Activated naive CD8-positive, alpha-beta T cell (primary cell): ENCODE data around the gene CANT1.
A peak's percentile ranks its signal among the peaks of the same experiment; 100 is the strongest.
"Not testable (repeated sequence)": the region's sequence is repeated elsewhere in the genome, so short reads cannot be mapped to it uniquely, and the experiment has no call there.

Experiments
- H3K27ac Mint-ChIP-seq: one replicate; pipeline ENCODE4 v1.8.0; 2021; ENCODE audit warnings: mixed read lengths
- H3K27me3 Mint-ChIP-seq: one replicate; pipeline ENCODE4 v1.8.0; 2021; ENCODE audit warnings: mixed read lengths
- H3K36me3 Mint-ChIP-seq: one replicate; pipeline ENCODE4 v1.8.0; 2021; ENCODE audit warnings: mixed read lengths
- H3K4me1 Mint-ChIP-seq: one replicate; pipeline ENCODE4 v1.8.0; 2021; ENCODE audit warnings: low read depth, mixed read lengths
- H3K4me3 Mint-ChIP-seq: one replicate; pipeline ENCODE4 v1.8.0; 2021; ENCODE audit warnings: mild to moderate bottlenecking, mixed read lengths
- H3K9me3 Mint-ChIP-seq: one replicate; pipeline ENCODE4 v1.8.0; 2021; ENCODE audit warnings: low read depth, mixed read lengths

The CANT1 gene

DNA sequence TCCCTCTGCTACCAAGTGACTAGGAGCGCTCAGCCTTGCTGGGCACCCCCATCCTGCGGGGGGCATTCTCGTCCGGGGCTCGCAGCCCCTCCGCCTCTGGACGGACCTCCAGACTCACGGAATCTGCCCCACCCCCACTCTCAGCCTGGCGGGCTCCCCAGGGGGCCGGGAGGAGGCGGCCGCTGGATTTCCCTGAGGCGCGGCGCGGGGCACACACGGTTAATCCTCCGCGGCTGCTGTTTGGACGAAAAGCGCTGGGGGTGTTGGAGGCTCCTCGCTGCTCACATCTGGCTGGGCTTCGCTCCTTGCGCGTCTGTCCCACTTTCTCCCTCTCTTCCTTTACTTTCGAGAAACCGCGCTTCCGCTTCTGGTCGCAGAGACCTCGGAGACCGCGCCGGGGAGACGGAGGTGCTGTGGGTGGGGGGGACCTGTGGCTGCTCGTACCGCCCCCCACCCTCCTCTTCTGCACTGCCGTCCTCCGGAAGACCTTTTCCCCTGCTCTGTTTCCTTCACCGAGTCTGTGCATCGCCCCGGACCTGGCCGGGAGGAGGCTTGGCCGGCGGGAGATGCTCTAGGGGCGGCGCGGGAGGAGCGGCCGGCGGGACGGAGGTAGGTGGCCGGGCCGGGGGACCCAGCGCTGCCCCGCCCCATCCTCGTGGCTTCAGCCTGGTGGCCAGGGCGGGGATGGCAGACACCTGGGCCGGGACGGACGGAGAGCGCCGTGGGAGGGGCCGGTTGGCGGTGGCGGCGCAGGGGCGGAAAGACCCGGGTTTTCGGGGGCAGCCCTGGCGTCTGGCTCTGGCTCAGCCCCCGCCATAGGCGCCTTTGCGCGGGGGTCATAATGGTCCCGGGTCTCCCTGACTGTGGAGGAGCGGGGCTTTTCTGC lies 14.6 kb upstream of the CANT1 start, which contains the start of gene C1QTNF1:
TSS of gene C1QTNF1 (plus strand) at position 284 of the 886 bp plus-strand sequence. CDS start 19,800 bp downstream, outside the sequence.
- no peak within 1 kb of the TSS for H3K27ac Mint-ChIP-seq
- peak within 1 kb of the TSS; percentile 88 for H3K4me3 Mint-ChIP-seq
- H3K36me3 Mint-ChIP-seq, result no peaks in the 10 kb centered on the region
- no peaks in the 10 kb centered on the region for H3K9me3 Mint-ChIP-seq
- peaks cover 7% of the 10 kb centered on the region for H3K4me1 Mint-ChIP-seq
- H3K27me3 Mint-ChIP-seq, result peaks cover 4% of the 10 kb centered on the region

GRCh38 chr17:79023180-79023705 lies 13.7 kb upstream of the CANT1 start:
- Mint-ChIP-seq H3K9me3 (no peaks in the 10 kb centered on the region), H3K27ac (no peak overlapping the region), H3K4me1 (peaks cover 7% of the 10 kb centered on the region), H3K4me3 (peak overlapping the region; percentile 88), H3K36me3 (no peaks in the 10 kb centered on the region), H3K27me3 (peaks cover 4% of the 10 kb centered on the region)

- H3K27me3 Mint-ChIP-seq, result peaks cover 4% of the 10 kb centered on the region
- peaks cover 7% of the 10 kb centered on the region for H3K4me1 Mint-ChIP-seq
- H3K9me3 Mint-ChIP-seq, result no peaks in the 10 kb centered on the region
- H3K27ac Mint-ChIP-seq, result no peak overlapping the region
- H3K4me3 Mint-ChIP-seq, result no peak overlapping the region
- H3K36me3 Mint-ChIP-seq, result no peaks in the 10 kb centered on the region
These were observed 13.0 kb upstream of the CANT1 start for GRCh38 chr17:79022507-79022991.

GRCh38 chr17:79021929-79022328 lies 12.4 kb upstream of the CANT1 start:
- H3K9me3 Mint-ChIP-seq, H3K36me3 Mint-ChIP-seq, H3K4me1 Mint-ChIP-seq, H3K27me3 Mint-ChIP-seq, H3K27ac Mint-ChIP-seq, H3K4me3 Mint-ChIP-seq: not testable (repeated sequence)

DNA sequence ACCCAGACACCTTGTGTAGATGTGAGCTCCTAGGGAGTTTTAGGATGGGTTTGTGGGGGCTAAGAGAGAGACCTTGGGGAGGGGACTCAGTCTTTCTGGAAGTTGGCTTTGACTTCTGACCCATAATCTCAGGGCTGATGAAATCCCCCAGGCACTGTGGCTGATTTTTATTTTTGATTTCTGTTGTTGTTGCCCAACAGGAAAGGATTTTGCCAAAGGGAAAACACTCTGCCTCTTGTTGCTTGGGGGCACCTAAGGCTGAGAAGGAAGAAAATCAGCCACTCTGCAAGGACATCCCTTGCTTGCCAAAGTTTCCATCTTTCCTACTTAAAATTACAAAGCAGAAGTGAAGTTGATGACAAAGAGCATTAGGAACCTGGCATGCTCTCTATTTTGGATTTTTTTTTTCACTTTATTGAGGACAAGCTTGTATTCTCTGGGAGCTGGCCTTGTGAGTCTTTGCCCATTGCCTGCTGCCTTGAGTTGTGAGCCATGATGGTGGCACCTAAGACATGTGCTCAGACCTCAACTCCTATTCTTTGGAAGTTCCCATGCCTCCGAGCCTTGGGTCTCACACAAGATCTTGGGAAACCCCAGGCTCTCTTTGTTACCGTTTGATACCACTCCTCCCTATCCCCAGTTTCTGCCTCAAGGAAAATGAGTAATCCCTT lies 11.2 kb upstream of the CANT1 start:
- H3K27ac Mint-ChIP-seq, result no peak overlapping the region
- peaks cover 7% of the 10 kb centered on the region for H3K4me1 Mint-ChIP-seq
- H3K4me3 Mint-ChIP-seq, result no peak overlapping the region
- H3K27me3 Mint-ChIP-seq, result peaks cover 1% of the 10 kb centered on the region
- no peaks in the 10 kb centered on the region for H3K9me3 Mint-ChIP-seq
- no peaks in the 10 kb centered on the region for H3K36me3 Mint-ChIP-seq

DNA sequence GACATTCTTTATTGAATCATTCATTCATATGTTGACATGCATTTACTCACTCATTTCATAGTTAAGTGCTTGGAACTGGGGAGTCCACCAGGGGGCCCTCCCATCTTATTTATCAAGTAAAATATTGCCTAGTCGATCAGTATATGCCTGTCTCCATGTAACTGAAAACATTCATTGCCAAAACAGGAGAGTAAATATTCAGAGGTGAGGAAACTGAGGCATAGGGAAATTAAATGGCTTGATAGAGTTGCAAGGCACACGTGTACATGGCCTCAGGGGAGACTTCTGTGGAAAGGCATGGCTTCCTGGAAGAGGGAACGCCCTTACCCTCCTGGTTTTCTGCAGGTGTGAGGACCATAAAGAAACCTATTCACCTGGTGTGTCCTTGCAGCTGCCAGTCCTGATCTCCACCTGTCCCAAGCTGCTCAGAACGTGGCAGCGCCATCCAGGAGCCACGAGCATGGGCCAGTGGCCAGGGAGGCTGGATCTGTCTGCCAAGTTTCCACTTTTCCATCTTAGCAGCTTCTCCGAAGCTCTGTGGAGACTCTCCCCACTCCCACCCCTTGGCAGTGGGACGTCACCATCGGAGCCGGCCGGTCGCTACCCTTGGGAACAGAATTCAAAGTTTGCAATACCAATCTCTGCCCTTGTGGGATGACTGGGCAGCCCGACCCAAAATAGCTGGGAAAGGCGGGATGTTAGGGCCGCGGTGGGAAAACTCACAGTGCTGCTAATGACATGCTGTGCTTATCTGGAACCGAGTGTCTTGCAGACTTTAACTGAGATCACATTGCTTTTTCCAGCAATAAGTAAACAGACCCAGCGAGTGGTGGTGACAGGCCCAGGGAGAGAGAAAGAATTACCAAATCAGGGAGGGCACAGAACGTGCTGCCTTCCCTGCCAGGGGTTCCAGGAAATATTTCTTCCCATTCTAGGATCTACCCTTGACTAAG lies 10.3 kb upstream of the CANT1 start:
- Mint-ChIP-seq H3K27me3 (peaks cover 1% of the 10 kb centered on the region), H3K9me3 (no peaks in the 10 kb centered on the region), H3K27ac (no peak overlapping the region), H3K36me3 (no peaks in the 10 kb centered on the region), H3K4me3 (no peak overlapping the region), H3K4me1 (peaks cover 7% of the 10 kb centered on the region)

GRCh38 chr17:79019261-79019631 lies 9.7 kb upstream of the CANT1 start:
- Mint-ChIP-seq H3K4me3 (no peak overlapping the region), H3K9me3 (no peaks in the 10 kb centered on the region), H3K36me3 (no peaks in the 10 kb centered on the region), H3K4me1 (peaks cover 4% of the 10 kb centered on the region), H3K27me3 (peaks cover 1% of the 10 kb centered on the region), H3K27ac (no peak overlapping the region)

GRCh38 chr17:79018370-79018695 lies 8.8 kb upstream of the CANT1 start:
- Mint-ChIP-seq H3K4me3 (no peak overlapping the region), H3K27me3 (peaks cover 1% of the 10 kb centered on the region)

GRCh38 chr17:79017546-79018369 lies 8.2 kb upstream of the CANT1 start:
- no peaks in the 10 kb centered on the region for H3K9me3 Mint-ChIP-seq
- H3K27me3 Mint-ChIP-seq, result peaks cover 1% of the 10 kb centered on the region
- H3K36me3 Mint-ChIP-seq, result no peaks in the 10 kb centered on the region
- H3K27ac Mint-ChIP-seq, result no peak overlapping the region
- H3K4me3 Mint-ChIP-seq, result no peak overlapping the region
- no peaks in the 10 kb centered on the region for H3K4me1 Mint-ChIP-seq

More at GRCh38 chr17:79018370-79018695, 8.8 kb upstream of the CANT1 start:
- Mint-ChIP-seq H3K9me3 (no peaks in the 10 kb centered on the region), H3K27ac (no peak overlapping the region), H3K36me3 (no peaks in the 10 kb centered on the region), H3K4me1 (no peaks in the 10 kb centered on the region)

DNA sequence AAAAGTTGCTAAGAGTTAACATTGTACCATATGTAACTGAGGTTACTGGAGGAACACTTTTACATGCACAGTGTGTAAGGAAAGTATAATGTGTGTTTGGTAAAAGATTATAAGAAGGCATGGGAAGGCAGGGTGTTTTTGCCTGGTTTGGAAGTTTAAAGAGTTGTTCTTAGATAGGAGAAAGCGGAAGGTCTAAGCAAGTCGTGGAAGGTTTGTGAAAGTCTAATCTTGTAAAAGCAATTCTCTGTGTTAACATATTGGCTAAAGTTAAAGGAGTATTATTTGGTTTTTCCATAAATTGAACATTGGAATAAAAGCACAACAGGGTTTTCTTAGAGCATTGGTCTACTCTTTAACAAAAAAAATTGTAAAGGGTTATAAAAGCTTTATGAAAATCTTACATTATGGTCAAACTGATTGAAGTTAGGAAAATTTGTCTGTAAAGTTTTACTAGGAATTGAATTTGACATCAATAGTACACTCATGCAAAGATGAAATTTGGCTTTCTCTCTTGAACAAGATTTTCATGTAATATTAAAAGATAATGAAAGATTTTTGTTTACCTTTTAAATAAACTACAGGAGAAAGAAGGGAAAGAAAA lies 4.7 kb upstream of the CANT1 start:
- H3K4me1 Mint-ChIP-seq, result peaks cover 7% of the 10 kb centered on the region
- H3K36me3 Mint-ChIP-seq, result no peaks in the 10 kb centered on the region
- H3K4me3 Mint-ChIP-seq, result no peak overlapping the region
- H3K9me3 Mint-ChIP-seq, result no peaks in the 10 kb centered on the region
- H3K27me3 Mint-ChIP-seq, result no peaks in the 10 kb centered on the region
- H3K27ac Mint-ChIP-seq, result no peak overlapping the region

DNA sequence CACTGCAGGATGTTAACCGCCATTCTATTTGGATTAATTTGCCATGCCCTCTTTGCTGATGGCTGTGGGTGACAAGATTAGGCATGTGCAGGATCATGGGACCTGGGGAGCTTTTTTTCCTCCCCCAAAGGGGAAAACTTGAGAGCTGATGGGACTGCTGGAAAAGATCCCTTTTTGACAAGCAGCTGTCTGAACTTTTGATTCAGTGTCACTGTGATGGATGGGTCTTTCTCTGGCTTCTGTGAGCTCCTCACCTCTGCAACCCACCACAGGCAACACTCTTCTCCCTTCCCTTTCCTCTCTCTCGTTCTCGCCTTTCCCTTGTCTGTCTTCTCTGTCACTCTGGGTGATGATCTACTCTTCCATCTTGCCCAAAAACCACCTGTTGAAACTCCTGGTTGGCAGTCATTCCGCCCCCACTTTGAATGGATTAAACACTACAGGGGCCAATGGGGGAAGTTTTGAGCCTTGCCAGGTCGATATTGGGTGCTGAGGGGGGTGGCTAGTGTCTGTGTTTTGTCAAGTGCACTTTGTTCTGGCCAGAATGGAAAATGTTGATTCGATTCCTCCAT lies 3.1 kb upstream of the CANT1 start:
- Mint-ChIP-seq H3K36me3 (no peaks in the 10 kb centered on the region), H3K9me3 (no peaks in the 10 kb centered on the region), H3K27me3 (no peaks in the 10 kb centered on the region), H3K4me1 (peaks cover 21% of the 10 kb centered on the region), H3K27ac (no peak overlapping the region), H3K4me3 (no peak overlapping the region)

DNA sequence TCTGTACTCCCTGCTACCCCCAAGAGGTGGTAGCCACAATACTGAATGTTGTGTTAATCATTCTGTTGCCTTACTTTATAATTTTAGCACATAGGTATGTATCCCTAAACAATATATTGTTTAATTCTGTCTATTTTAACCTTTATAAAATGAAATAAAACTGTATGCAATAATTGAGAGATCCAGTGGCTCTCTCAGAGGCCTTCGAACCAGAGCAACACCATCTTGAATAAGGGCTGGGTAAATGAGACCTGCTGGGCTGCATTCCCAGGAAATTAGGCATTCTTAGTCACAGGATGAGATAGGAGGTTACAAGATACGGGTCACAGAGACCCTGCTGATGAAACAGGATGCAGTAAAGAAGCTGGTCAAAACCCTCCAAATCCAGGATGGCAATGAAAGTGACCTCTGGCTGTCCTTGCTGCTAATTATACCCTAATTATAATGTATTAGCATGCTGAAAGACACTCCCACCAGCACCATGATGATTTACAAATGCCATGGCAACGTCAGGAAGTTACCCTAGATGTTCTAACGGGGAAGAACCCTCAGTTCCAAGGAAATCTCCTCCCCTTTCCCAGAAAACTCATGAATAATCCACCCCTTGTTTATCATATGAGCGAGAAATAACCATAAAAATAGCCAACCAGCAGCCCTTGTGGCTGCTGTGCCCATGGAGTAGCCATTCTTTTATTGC lies 2.0 kb upstream of the CANT1 start:
- no peaks in the 10 kb centered on the region for H3K36me3 Mint-ChIP-seq
- peaks cover 31% of the 10 kb centered on the region for H3K4me1 Mint-ChIP-seq
- peak overlapping the region; percentile 91 for H3K4me3 Mint-ChIP-seq
- H3K9me3 Mint-ChIP-seq, result no peaks in the 10 kb centered on the region
- peak overlapping the region; percentile 78 for H3K27ac Mint-ChIP-seq
- H3K27me3 Mint-ChIP-seq, result no peaks in the 10 kb centered on the region

GRCh38 chr17:79010304-79010646 lies 711 bp upstream of the CANT1 start:
- peak overlapping the region; percentile 91 for H3K4me3 Mint-ChIP-seq
- H3K9me3 Mint-ChIP-seq, result no peaks in the 10 kb centered on the region
- H3K27me3 Mint-ChIP-seq, result no peaks in the 10 kb centered on the region
- peak overlapping the region; percentile 78 for H3K27ac Mint-ChIP-seq
- peaks cover 43% of the 10 kb centered on the region for H3K4me1 Mint-ChIP-seq
- H3K36me3 Mint-ChIP-seq, result no peaks in the 10 kb centered on the region
